Measurements from ENCODE around the gene NTRK3.

The NTRK3 gene

DNA sequence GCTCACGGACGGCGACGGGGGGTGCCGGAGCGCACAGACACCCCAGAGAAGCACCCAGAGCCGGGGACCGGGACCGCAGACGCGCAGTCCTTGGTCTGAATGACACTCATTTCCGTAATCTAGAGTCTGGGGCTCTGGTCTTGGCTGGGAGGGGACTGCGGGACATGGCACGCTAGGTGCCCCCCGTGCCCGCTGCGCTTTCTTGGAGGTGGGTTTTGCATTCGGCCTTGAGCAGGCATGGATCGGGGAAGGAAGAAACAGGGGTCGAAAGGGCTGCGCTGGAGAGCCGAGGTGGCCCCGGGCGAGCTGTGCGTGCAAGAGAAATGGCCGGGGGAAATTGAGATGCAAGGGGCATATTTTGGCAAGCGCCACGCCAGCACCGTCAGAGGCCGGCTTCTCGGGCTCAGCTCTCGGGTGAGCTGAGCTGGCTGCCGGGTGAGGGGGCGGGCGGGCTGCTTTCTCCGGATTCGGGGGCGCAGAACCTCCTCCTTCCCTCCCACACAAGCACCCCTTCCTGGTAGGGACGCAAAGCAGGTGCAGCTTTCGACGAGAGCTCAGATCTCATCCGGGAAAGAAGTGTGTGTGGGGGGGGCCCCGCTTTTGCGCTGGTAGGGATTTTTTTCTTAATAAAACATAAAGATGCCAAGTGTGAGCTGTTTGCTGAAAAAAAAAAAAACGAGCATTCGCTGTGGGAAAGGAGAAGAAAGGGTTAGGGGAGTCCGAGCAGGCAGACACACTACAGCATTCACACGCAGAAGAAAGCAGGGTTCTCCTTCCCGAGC lies 963 bp upstream of the NTRK3 start:
- peak in 1 of 3 experiments; percentile 18 for DNase-seq (ENCODE audit: low read depth in 3 of 3)

- no peak for DNase-seq (ENCODE audit: low read depth in 3 of 3)
Observed at GRCh38 chr15:88255484-88256278, 858 bp downstream of the NTRK3 start.

GRCh38 chr15:88255087-88255483 lies 1.5 kb downstream of the NTRK3 start:
- DNase-seq (ENCODE audit: low read depth in 3 of 3): no peak

DNA sequence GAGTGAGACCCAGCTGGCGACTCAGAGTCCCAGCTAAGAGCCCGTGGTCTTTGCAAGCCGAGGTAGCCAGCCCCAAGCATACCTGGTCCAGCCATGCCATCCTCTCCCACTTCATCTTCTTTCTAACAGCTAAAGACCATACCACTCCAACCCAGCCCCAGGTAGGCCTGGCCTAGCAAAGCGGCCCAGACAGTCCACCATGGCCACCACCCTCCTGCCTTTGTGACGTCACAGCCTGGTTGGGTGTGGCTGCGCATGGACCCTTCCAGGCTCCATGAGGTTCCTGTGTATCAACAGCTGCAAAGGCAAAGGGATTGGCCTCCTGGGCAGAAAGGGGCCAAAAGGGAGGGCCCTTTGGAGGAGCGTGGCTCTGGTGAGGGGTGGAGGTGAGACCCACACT lies 4.1 kb downstream of the NTRK3 start:
- no peak for DNase-seq (ENCODE audit: low read depth in 3 of 3)

- DNase-seq (ENCODE audit: low read depth in 3 of 3): no peak
Observed at GRCh38 chr15:88250826-88251225, 5.7 kb downstream of the NTRK3 start.

GRCh38 chr15:88249220-88249619 lies 7.3 kb downstream of the NTRK3 start:
- DNase-seq (ENCODE audit: low read depth in 3 of 3): no peak

DNA sequence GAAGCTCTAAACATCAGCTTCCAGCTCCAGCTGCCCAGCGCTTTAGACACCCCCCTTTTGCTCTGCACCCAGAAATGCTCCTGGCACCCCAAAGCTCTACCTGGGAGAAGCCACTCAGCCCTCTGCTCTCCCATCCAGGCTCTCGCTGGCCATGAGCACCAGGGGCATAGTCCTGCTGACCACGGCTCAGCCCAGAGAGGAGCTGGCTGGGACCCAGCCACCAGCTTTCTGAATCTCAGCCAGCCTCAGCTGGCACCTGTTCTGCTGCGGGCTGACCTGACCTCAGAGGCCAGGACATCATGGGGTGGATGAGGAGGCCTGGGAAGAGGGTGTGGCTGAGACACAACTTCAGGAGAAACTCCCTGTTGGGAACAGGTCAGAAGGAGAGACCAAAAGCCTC lies 8.6 kb downstream of the NTRK3 start:
- no peak for DNase-seq (ENCODE audit: low read depth in 3 of 3)

GRCh38 chr15:88246666-88247446 lies 9.7 kb downstream of the NTRK3 start:
- peak; percentile 44 to 68 (median 50) for DNase-seq (ENCODE audit: low read depth in 3 of 3)

DNA sequence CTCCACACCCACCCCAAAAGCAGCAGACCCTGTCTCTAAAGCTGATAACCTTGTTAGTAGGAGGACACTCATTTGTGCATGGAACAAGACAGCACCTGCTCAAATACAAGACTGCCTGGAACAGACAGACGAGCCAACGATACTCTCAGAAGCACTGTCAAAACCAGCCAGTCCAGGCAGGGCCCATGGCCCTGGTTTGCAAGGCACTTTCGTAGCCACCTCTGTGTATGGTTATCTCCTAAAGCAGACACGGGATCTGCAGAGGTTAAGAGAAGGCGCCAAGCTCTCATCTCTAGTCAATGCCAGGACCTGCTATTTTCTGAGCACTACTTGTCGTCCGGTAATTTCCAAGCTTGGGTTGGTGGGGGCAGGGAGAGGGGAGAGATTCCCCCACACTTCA lies 10.5 kb downstream of the NTRK3 start:
- DNase-seq (ENCODE audit: low read depth in 3 of 3): no peak

DNA sequence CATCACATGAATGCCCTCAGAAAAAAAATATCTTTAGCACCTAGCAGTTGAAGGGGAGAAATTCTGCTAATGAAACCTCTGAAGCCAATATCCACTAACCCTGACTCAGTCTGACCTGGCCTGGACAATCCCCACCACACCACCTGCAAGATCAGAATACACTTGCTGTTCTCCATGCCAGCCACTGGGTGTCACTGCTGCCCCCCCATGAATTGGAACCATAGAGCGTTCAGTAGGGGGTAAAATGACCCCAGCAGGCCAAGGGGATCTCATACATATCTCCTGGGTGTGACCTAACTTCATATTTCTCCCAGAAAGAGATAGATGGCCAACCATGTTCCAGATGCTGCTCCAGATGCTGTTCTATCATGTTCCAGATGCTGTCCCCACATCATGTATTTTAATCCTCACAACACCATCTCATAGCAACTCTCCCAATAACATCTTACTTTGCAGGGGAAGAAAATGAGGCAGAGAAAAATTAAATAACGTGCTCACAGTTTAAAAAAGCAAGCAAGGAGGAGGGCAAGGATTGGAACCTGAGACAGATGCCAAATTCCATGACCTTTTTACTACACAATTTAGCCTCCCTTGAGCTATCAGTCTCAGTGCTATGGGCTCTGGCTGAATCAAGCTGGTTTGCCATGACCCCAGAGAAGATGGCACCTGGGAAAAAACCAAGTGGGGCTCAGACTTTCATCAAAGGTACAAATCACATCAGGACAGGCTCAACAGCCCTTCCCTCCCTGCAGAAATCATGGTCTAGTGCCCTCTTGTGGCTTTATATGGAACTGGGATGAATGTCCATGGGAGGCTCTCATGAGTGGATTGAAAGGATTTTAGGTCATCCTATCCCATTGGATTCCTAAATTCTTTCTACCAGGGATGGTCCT lies 12.4 kb downstream of the NTRK3 start:
- peak in 1 of 3 experiments; percentile 25 for DNase-seq (ENCODE audit: low read depth in 3 of 3)

- no peak for DNase-seq (ENCODE audit: low read depth in 3 of 3)
Observed at GRCh38 chr15:88242586-88243555, 13.7 kb downstream of the NTRK3 start.

- DNase-seq (ENCODE audit: low read depth in 3 of 3): no peak
Observed at GRCh38 chr15:88241461-88241860, 15.1 kb downstream of the NTRK3 start.

GRCh38 chr15:88241060-88241459 lies 15.5 kb downstream of the NTRK3 start:
- no peak for DNase-seq (ENCODE audit: low read depth in 3 of 3)

GRCh38 chr15:88239594-88239993 lies 16.9 kb downstream of the NTRK3 start:
- DNase-seq (ENCODE audit: low read depth in 3 of 3): no peak

GRCh38 chr15:88238618-88239430 lies 17.7 kb downstream of the NTRK3 start:
- DNase-seq (ENCODE audit: low read depth in 3 of 3): no peak

- DNase-seq (ENCODE audit: low read depth in 3 of 3): no peak
Observed at GRCh38 chr15:88234711-88235110, 21.8 kb downstream of the NTRK3 start.

GRCh38 chr15:88233921-88234320 lies 22.6 kb downstream of the NTRK3 start:
- DNase-seq (ENCODE audit: low read depth in 3 of 3): no peak

GRCh38 chr15:88232771-88233201 lies 23.8 kb downstream of the NTRK3 start:
- no peak for DNase-seq (ENCODE audit: low read depth in 3 of 3)
